Fibroblast of mammary gland (primary cell): ENCODE results near the gene FHIT.

Source experiments
- DNase-seq: peaks from one replicate; pipeline ENCODE4 v3.0.0-alpha.2; 2010; ENCODE audit warnings: low read depth
- H3K4me3 ChIP-seq: 2 replicates; pipeline ENCODE4 v1.5.1; 2011; ENCODE audit warnings: low read depth, mild to moderate bottlenecking, low read length, moderate library complexity; ENCODE audit not compliant: control insufficient read depth
- CTCF ChIP-seq: conservative IDR thresholded peaks from 2 replicates; pipeline ENCODE4 v1.5.1; 2011; ENCODE audit warnings: low read depth, low read length, inconsistent platforms; ENCODE audit not compliant: control insufficient read depth, insufficient read depth

FHIT gene

GRCh38 chr3:60243456-60243855 is 1007.8 kb downstream of the FHIT start:
- TF ChIP-seq CTCF = no peak
- DNase-seq = no peak
- H3K4me3 ChIP-seq = no peak overlapping the region

- H3K4me3 ChIP-seq = no peak overlapping the region
- TF ChIP-seq CTCF = no peak
- no peak for DNase-seq
Measured at GRCh38 chr3:60240492-60240891, 1010.8 kb downstream of the FHIT start.

GRCh38 chr3:60238550-60238949 is 1012.7 kb downstream of the FHIT start:
- TF ChIP-seq CTCF = no peak
- no peak for DNase-seq

GRCh38 chr3:60229502-60229901 is 1021.8 kb downstream of the FHIT start:
- no peak overlapping the region for H3K4me3 ChIP-seq
- TF ChIP-seq CTCF = no peak
- no peak for DNase-seq

More at GRCh38 chr3:60238550-60238949, 1012.7 kb downstream of the FHIT start:
- no peak overlapping the region for H3K4me3 ChIP-seq

GRCh38 chr3:60228823-60229222 is 1022.4 kb downstream of the FHIT start:
- H3K4me3 ChIP-seq = no peak overlapping the region
- TF ChIP-seq CTCF = no peak
- DNase-seq = no peak

- DNase-seq = no peak
- H3K4me3 ChIP-seq = no peak overlapping the region
- no peak for TF ChIP-seq CTCF
Measured at GRCh38 chr3:60226912-60227311, 1024.3 kb downstream of the FHIT start.

GRCh38 chr3:60225848-60226247 is 1025.4 kb downstream of the FHIT start:
- H3K4me3 ChIP-seq = no peak overlapping the region
- no peak for DNase-seq
- TF ChIP-seq CTCF = no peak
